ENCODE data around the gene PGD.

GRCh38 chr1:10467078-10467477 lies 68.2 kb downstream of the PGD start:
- no peak for TF ChIP-seq CTCF (IDR thresholded peaks at IDR 0.05; ENCODE audit: low read depth, low read length)
- TF ChIP-seq MAX (IDR thresholded peaks at IDR 0.05; ENCODE audit: low read depth, low read length), result no peak
